NB4 (cell line): ENCODE results near the gene PDE7B.

Experiments
- DNase-seq: peaks from one replicate; pipeline ENCODE4 v3.0.0; 2010; ENCODE audit warnings: low read depth
- H3K4me3 ChIP-seq: one replicate; pipeline ENCODE4 v1.5.1; 2011; ENCODE audit warnings: mild to moderate bottlenecking, low read depth, low read length, moderate library complexity
- MYC ChIP-seq: IDR thresholded peaks from 2 replicates; pipeline ENCODE4 v1.6.1; 2011; ENCODE audit warnings: low read depth, low read length
- POLR2A ChIP-seq: IDR thresholded peaks from 2 replicates; pipeline ENCODE4 v1.6.1; 2011; ENCODE audit warnings: mild to moderate bottlenecking; ENCODE audit not compliant: insufficient read length; ENCODE audit errors: extremely low read depth
- TF ChIP-seq, protein P1 (sequence below): IDR thresholded peaks from 2 replicates; pipeline ENCODE4 v1.6.1; 2011; ENCODE audit warnings: low read depth, low read length
- TF ChIP-seq, protein P2 (sequence below): IDR thresholded peaks from one replicate; pipeline ENCODE4 v1.5.1; 2012; ENCODE audit warnings: low read depth, low read length

Gene PDE7B

DNA sequence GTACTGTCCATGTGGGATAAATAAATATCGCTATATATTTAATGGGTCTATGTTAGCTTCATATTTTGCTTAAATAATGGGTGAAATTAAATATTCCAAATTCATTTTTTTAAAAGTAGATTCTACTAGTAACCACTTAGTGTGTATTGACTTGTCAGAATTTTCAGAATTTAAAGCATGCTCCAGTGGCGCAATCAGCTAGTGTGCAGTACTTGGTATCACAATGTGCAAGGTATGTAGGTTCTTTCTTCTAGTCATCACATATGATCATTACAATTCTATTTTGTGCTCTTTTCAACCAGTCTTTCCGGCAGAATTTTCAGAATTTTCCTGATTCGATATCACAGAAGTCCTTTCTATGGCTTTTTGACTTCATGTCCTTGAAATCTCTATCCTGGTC, 32.6 kb downstream of the PDE7B start:
- no peak for DNase-seq
- TF ChIP-seq MYC (no peak), POLR2A (no peak)
- TF ChIP-seq, protein P1, sequence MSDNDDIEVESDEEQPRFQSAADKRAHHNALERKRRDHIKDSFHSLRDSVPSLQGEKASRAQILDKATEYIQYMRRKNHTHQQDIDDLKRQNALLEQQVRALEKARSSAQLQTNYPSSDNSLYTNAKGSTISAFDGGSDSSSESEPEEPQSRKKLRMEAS: no peak
- TF ChIP-seq, protein P2, sequence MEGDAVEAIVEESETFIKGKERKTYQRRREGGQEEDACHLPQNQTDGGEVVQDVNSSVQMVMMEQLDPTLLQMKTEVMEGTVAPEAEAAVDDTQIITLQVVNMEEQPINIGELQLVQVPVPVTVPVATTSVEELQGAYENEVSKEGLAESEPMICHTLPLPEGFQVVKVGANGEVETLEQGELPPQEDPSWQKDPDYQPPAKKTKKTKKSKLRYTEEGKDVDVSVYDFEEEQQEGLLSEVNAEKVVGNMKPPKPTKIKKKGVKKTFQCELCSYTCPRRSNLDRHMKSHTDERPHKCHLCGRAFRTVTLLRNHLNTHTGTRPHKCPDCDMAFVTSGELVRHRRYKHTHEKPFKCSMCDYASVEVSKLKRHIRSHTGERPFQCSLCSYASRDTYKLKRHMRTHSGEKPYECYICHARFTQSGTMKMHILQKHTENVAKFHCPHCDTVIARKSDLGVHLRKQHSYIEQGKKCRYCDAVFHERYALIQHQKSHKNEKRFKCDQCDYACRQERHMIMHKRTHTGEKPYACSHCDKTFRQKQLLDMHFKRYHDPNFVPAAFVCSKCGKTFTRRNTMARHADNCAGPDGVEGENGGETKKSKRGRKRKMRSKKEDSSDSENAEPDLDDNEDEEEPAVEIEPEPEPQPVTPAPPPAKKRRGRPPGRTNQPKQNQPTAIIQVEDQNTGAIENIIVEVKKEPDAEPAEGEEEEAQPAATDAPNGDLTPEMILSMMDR: no peak
- no peak overlapping the region for H3K4me3 ChIP-seq

DNA sequence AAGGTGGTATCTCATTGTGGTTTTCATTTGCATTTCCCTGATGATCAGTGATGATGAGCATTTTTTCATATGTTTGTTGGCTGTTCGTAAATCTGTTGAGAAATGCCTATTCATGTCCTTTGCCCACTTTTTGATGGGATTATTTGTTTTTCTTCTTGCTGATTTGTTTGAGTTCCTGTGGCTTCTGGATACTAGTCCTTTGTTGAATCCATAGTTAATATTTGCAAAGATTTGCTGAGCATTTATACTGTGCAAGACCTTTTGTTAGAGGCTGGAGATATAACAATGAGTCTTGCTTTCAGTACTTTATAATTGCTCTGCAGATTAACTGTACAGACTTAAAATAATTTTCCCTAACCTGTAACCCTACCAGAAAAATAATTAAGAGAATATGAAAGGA, 35.6 kb downstream of the PDE7B start:
- no peak for DNase-seq
- no peak overlapping the region for H3K4me3 ChIP-seq
- TF ChIP-seq POLR2A (no peak), MYC (no peak)
- TF ChIP-seq, protein P2: no peak
- TF ChIP-seq, protein P1: no peak

DNA sequence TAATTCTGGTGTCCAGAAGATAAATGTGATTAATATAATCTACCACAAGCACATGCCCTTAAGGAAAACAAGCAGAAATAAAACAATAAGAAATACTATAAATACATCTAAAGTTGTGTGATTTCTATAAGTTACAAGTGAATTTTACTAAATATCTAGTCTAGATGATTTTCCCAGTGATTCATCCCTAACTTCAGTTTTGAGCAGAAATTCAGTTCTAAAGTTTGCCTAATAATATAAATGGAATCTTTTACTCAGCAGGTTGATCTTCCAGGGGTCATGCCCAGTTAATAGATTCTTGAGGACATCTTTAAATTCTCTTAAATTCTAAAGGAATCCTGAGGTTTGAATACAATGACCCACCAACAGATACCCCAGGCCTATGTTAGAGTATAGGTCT, 37.3 kb downstream of the PDE7B start:
- no peak for DNase-seq
- no peak overlapping the region for H3K4me3 ChIP-seq
- no peak for TF ChIP-seq MYC
- TF ChIP-seq, protein P1: no peak
- no peak for TF ChIP-seq POLR2A
- TF ChIP-seq, protein P2: no peak

DNA sequence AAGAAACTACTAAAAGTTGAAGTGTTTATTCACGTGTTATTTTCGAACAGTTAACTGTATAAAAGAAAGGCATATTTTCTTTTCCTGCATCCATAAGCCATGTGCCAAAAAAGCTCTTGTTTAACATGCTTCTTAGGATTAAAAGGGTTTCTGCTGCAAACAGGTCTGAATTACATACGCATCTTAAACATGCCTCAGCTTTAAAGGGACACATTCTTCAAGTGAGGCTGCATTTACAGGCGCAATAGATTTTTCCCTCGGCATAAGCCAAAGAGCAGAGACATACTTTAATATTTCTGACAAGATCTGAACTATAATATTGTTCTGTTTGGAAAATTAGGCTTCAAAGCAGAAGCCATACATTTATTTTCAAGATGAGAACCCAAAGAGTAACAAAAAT, 39.4 kb downstream of the PDE7B start:
- H3K4me3 ChIP-seq: no peak overlapping the region
- no peak for DNase-seq
- no peak for TF ChIP-seq POLR2A
- TF ChIP-seq, protein P2: no peak
- TF ChIP-seq, protein P1: no peak
- TF ChIP-seq MYC: no peak

DNA sequence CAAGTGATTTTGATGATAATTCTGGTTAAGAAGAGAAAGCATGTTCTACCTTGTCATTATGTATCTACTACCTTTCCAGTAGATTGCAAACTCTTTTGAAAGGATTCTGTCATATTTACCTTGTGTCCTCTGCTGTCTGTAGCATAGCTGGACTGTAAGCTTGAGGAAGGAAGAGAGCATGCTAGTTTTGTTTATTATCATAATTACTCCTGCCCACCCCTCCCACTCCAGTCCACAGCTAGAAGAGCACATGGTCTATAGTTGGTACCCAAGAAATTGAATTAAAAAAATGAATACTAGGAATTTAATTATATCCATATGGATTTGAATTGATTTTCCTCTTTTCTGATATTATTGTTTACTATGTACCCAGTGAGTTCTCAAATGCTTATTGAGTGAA, 40.2 kb downstream of the PDE7B start:
- H3K4me3 ChIP-seq: no peak overlapping the region
- DNase-seq: no peak
- TF ChIP-seq, protein P1: no peak
- TF ChIP-seq POLR2A: no peak
- TF ChIP-seq, protein P2: no peak
